Measurements from ENCODE around the gene PSMD6.

DNA sequence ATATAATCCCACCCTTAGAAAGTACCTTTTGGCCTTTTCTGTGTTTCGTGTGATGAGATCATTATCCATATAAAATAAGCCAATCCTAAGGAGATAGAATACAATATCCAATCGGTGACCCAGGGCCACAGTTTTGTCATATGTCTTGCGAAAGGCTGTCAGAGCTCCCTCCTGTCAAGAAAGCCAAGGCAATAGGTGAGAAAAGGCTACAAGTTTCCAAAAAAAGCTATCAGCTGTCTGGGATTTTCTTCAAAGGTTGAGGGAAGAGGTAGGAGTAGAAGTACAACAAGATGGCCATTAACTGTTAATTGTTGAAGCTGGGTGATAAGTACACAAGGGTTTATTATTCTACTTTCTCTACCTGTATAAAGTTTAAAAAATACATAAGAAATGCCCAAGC, 4.0 kb downstream of the PSMD6 start:
- no peak for TF ChIP-seq CTCF (IDR thresholded peaks at IDR 0.05; ENCODE audit: poor library complexity)
- TF ChIP-seq EZH2phosphoT487 (IDR thresholded peaks at IDR 0.05; ENCODE audit: low read depth, severe bottlenecking, unreplicated experiment): no peak
- TF ChIP-seq EZH2 (IDR thresholded peaks at IDR 0.05; ENCODE audit: borderline replicate concordance): no peak
